K562 (cell line): Measurements from ENCODE around the gene DEGS1. TPM values are rescaled to one million over a fixed set of nuclear protein-coding genes. Genes with fewer than 3 reads are reported as not detected.

ENCODE experiments used
- CREM ChIP-seq: IDR thresholded peaks from 2 replicates; pipeline ENCODE4 v1.6.1; 2014; ENCODE audit warnings: antibody characterized with exemption, low read depth
- ETS2 ChIP-seq: IDR thresholded peaks from 2 replicates; pipeline ENCODE4 v1.6.1; 2016; ENCODE audit warnings: borderline replicate concordance, missing genetic modification characterization, mild to moderate bottlenecking, moderate library complexity, missing compliant biosample characterization; ENCODE audit not compliant: poor library complexity, severe bottlenecking
- HNRNPL ChIP-seq: fragments of 200-400 bp; formaldehyde crosslinking; IDR thresholded peaks from 2 replicates; pipeline ENCODE4 v1.6.1; 2017; ENCODE audit warnings: low read depth, mild to moderate bottlenecking, low read length
- JUND ChIP-seq, 2 experiments: IDR thresholded peaks; 2 replicates in 1 of 2; 3 replicates in 1 of 2; pipeline ENCODE4 v1.6.1; 2011; ENCODE audit warnings: borderline replicate concordance in 2 of 2, low read depth in 2 of 2, low read length in 2 of 2, improper control_type of control experiment in 1 of 2, missing biosample characterization in 1 of 2, missing genetic modification characterization in 1 of 2, missing genetic modification reagents in 1 of 2
- MCM3 ChIP-seq: fragments of 450-650 bp; IDR thresholded peaks from 2 replicates; pipeline ENCODE4 v1.6.1; 2016
- NELFE ChIP-seq: IDR thresholded peaks from 2 replicates; pipeline ENCODE4 v1.6.1; 2011; ENCODE audit warnings: mild to moderate bottlenecking; ENCODE audit not compliant: insufficient read depth, insufficient read length
- PHTF2 ChIP-seq: fragments of 250-450 bp; sonication (Bioruptor Pico); IDR thresholded peaks from 2 replicates; pipeline ENCODE4 v1.5.0; 2021; ENCODE audit warnings: mild to moderate bottlenecking
- POLR2AphosphoS2 ChIP-seq: IDR thresholded peaks from 2 replicates; pipeline ENCODE4 v1.6.1; 2012; ENCODE audit warnings: low read length, improper control_type of control experiment
- PRMT5 ChIP-seq: sonication (generic); formaldehyde crosslinking; IDR thresholded peaks from 2 replicates; pipeline ENCODE4 v1.5.0; 2020; ENCODE audit warnings: missing genetic modification reagents
- RAD21 ChIP-seq, 2 experiments: fragments of 250-450 bp in 1 of 2; fragments of 450-650 bp in 1 of 2; sonication (Bioruptor Pico) in 1 of 2; formaldehyde crosslinking in 1 of 2; IDR thresholded peaks in 1 of 2; conservative IDR thresholded peaks in 1 of 2; 2 replicates each; pipeline versions ENCODE4 v1.4.0 to v1.8.0; 2020 to 2022; ENCODE audit warnings: mild to moderate bottlenecking in 2 of 2, moderate library complexity in 1 of 2
- RFX5 ChIP-seq: IDR thresholded peaks from 2 replicates; pipeline ENCODE4 v1.6.1; 2011; ENCODE audit warnings: low read depth, mild to moderate bottlenecking, improper control_type of control experiment, low read length
- SUPT5H ChIP-seq: fragments of 450-650 bp; IDR thresholded peaks from 2 replicates; pipeline ENCODE4 v1.6.1; 2016
- TCF3 ChIP-seq: sonication (generic); formaldehyde crosslinking; IDR thresholded peaks from 2 replicates; pipeline ENCODE4 v1.4.0; 2020; ENCODE audit warnings: mild to moderate bottlenecking, missing genetic modification reagents
- XRCC3 ChIP-seq: fragments of 450-650 bp; IDR thresholded peaks from 2 replicates; pipeline ENCODE4 v1.6.1; 2017; ENCODE audit warnings: mild to moderate bottlenecking, moderate library complexity
- ZBTB1 ChIP-seq: sonication (generic); formaldehyde crosslinking; IDR thresholded peaks from 2 replicates; pipeline ENCODE4 v1.8.1; 2023; ENCODE audit warnings: missing genetic modification reagents, low read depth, mild to moderate bottlenecking, borderline replicate concordance
- ZFX ChIP-seq: sonication (generic); formaldehyde crosslinking; IDR thresholded peaks from 2 replicates; pipeline ENCODE4 v1.8.0; 2022; ENCODE audit warnings: mild to moderate bottlenecking, missing genetic modification reagents, moderate library complexity
- polyA plus RNA-seq, 8 experiments: library from polyadenylated mRNA; depleted of rRNA in 4 of 8; stranded (reverse) in 5 of 8; unstranded in 3 of 8; fragments of >200 nt; fragmentation: Nextera tagmentation in 2 of 8; fragmentation: Illumina TruSeq in 1 of 8; extraction: Ambion mirVana in 2 of 8; extraction: Trizol in 1 of 8; gene quantifications; 2 replicates each; pipeline versions ENCODE4 v1.2.1 to v1.2.3, GENCODE V29; 2011 to 2014; ENCODE audit warnings: inconsistent platforms in 1 of 8, missing spikeins in 1 of 8
- total RNA-seq, 7 experiments: library from RNA; depleted of rRNA in 6 of 7; stranded (reverse); fragments of >200 nt in 6 of 7; fragmentation: Illumina TruSeq in 2 of 7; extraction: Trizol in 2 of 7; gene quantifications; 2 replicates each; pipeline versions ENCODE4 v1.2.1 to v1.2.3, GENCODE V29; 2011 to 2021; ENCODE audit warnings: low replicate concordance in 1 of 7
- TF ChIP-seq, protein P1 (sequence below): fragments of 250-450 bp; sonication (Bioruptor Pico); IDR thresholded peaks from 2 replicates; pipeline ENCODE4 v1.8.0; 2021; ENCODE audit warnings: moderate library complexity, mild to moderate bottlenecking, inconsistent platforms
- TF ChIP-seq, protein P2 (sequence below): sonication (generic); formaldehyde crosslinking; IDR thresholded peaks from 2 replicates; pipeline ENCODE4 v1.8.0; 2023; ENCODE audit warnings: mild to moderate bottlenecking, missing genetic modification reagents
- TF ChIP-seq, protein P3 (sequence below): fragments of 250-450 bp; sonication (Bioruptor Pico); IDR thresholded peaks from 2 replicates; pipeline ENCODE4 v1.9.0; 2021; ENCODE audit warnings: mild to moderate bottlenecking, inconsistent platforms

The DEGS1 gene
- total and polyA plus RNA-seq, 9 of the 15 experiments (the other 6 are each of a cell fraction or from before 2014, with no cell fraction given), result 12.3 to 95.0 (median 38.8) TPM

DNA sequence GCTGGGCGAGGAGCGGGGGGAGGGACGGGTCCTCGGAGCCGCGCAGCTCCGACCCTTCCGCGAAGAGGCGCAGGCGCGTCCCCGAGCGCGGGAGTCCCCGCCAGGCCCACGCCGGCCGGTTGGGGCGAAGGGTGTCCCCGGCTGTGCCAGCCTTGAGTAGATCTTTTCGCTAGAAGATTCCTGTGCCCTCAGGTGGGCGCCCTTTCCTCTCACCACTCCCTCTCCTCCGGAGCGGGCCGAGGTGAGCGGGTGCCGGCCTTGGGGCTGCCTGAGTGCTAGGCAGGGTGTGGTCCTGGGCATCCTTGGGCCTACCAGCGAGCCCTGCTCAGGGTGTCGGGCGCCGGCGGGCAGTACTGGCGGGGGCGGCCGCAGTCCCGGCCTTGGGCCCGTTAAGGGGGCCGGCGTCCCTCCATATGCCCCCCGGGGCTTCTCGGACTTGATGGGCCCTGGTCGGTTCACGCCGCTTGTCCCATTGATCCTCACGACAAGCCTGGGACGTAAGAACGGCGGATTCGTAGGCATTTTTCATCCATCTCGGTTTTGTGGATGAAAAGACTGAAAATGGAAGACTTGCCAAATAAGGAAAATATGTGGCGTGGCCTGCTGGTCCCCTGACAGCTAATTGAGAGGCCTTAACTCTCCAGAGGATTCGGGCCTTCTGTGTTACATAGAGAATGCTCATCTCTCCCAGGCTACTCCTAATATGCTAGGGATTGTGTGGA is 712 bp downstream of the DEGS1 start (continued):
- TF ChIP-seq HNRNPL (peak; percentile 18; the same call in 1 of the 2 replicates), ETS2 (no peak), TCF3 (CRISPR knock-in tag) (no peak), CREM (no peak), SUPT5H (no peak), ZBTB1 (CRISPR knock-in tag) (no peak), RFX5 (no peak), RAD21 (CRISPR knock-in tag; conservative IDR thresholded peaks at IDR 0.05 in 1 of 2, IDR thresholded peaks at IDR 0.05 in 1 of 2) (no peak), ZFX (CRISPR knock-in tag) (peak; percentile 82), PRMT5 (CRISPR knock-in tag) (0 out of 2 replicates have a peak, but pooled peaks have one; percentile 72), XRCC3 (no peak), PHTF2 (CRISPR knock-in tag) (no peak), JUND (IDR thresholded peaks at IDR 0.05; ENCODE audit: borderline replicate concordance, low read depth, low read length) (no peak), JUND (tag; IDR thresholded peaks at IDR 0.05; ENCODE audit: borderline replicate concordance, low read depth, low read length) (no peak), NELFE (no peak), POLR2AphosphoS2 (no peak; the same call in 1 of the 2 replicates), MCM3 (no peak)
- TF ChIP-seq, protein P1, sequence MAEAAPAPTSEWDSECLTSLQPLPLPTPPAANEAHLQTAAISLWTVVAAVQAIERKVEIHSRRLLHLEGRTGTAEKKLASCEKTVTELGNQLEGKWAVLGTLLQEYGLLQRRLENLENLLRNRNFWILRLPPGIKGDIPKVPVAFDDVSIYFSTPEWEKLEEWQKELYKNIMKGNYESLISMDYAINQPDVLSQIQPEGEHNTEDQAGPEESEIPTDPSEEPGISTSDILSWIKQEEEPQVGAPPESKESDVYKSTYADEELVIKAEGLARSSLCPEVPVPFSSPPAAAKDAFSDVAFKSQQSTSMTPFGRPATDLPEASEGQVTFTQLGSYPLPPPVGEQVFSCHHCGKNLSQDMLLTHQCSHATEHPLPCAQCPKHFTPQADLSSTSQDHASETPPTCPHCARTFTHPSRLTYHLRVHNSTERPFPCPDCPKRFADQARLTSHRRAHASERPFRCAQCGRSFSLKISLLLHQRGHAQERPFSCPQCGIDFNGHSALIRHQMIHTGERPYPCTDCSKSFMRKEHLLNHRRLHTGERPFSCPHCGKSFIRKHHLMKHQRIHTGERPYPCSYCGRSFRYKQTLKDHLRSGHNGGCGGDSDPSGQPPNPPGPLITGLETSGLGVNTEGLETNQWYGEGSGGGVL (CRISPR knock-in tag), result no peak
- TF ChIP-seq, protein P2, sequence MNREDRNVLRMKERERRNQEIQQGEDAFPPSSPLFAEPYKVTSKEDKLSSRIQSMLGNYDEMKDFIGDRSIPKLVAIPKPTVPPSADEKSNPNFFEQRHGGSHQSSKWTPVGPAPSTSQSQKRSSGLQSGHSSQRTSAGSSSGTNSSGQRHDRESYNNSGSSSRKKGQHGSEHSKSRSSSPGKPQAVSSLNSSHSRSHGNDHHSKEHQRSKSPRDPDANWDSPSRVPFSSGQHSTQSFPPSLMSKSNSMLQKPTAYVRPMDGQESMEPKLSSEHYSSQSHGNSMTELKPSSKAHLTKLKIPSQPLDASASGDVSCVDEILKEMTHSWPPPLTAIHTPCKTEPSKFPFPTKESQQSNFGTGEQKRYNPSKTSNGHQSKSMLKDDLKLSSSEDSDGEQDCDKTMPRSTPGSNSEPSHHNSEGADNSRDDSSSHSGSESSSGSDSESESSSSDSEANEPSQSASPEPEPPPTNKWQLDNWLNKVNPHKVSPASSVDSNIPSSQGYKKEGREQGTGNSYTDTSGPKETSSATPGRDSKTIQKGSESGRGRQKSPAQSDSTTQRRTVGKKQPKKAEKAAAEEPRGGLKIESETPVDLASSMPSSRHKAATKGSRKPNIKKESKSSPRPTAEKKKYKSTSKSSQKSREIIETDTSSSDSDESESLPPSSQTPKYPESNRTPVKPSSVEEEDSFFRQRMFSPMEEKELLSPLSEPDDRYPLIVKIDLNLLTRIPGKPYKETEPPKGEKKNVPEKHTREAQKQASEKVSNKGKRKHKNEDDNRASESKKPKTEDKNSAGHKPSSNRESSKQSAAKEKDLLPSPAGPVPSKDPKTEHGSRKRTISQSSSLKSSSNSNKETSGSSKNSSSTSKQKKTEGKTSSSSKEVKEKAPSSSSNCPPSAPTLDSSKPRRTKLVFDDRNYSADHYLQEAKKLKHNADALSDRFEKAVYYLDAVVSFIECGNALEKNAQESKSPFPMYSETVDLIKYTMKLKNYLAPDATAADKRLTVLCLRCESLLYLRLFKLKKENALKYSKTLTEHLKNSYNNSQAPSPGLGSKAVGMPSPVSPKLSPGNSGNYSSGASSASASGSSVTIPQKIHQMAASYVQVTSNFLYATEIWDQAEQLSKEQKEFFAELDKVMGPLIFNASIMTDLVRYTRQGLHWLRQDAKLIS (CRISPR knock-in tag), result no peak
- TF ChIP-seq, protein P3, sequence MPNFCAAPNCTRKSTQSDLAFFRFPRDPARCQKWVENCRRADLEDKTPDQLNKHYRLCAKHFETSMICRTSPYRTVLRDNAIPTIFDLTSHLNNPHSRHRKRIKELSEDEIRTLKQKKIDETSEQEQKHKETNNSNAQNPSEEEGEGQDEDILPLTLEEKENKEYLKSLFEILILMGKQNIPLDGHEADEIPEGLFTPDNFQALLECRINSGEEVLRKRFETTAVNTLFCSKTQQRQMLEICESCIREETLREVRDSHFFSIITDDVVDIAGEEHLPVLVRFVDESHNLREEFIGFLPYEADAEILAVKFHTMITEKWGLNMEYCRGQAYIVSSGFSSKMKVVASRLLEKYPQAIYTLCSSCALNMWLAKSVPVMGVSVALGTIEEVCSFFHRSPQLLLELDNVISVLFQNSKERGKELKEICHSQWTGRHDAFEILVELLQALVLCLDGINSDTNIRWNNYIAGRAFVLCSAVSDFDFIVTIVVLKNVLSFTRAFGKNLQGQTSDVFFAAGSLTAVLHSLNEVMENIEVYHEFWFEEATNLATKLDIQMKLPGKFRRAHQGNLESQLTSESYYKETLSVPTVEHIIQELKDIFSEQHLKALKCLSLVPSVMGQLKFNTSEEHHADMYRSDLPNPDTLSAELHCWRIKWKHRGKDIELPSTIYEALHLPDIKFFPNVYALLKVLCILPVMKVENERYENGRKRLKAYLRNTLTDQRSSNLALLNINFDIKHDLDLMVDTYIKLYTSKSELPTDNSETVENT (CRISPR knock-in tag), result no peak; the same call in 1 of the 2 replicates
